GM19035 (cell line): ENCODE data around the gene PPP6R2.

ENCODE experiments used
- ATAC-seq: cut with Tn5 transposase; IDR thresholded peaks from one replicate; pipeline ENCODE4 v1.9.1; 2021; ENCODE audit not compliant: unreplicated experiment

The PPP6R2 gene

GRCh38 chr22:50443801-50444625, 100.9 kb downstream of the PPP6R2 start:
- ATAC-seq: no peak

- ATAC-seq: no peak
Observed at GRCh38 chr22:50444663-50445062, 101.5 kb downstream of the PPP6R2 start.

DNA sequence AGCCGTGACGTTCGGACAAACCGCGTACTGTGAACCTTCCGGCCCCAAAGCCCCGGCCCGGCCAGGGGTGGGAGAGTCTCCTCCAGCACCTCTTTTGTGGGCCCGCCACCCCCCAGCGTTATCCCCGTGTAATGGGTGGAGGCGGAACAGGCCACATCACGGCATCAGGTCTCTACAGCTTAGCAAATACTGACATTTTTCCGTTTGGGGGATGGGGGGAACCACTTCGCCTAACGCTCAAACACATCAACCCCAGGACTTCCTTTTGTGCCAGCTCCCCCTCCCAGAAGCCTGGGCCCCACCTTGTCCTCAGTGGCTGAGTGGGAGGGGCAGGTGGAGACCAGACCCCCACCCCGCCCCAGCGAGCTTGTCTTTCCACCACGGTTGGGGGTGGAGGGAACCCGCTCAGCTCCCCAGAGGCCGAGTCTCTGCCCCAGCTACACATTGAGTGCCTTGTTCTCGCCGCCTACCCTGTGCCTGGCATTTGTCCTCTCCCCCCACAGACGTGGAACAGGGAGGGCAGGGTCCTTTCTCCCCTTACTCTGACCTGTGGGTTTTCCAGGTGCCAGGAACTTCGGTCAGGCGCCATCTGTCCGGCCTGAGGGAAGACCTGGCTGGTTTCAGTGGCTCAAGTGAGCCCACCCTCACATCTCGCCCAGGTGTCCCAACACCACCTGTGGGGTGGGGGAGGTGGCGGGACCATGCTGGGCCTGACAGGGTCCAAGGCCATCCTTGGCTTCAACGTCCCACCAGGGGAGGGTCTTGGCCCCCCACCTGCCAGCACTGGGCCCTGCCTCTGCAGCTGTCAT, 102.1 kb downstream of the PPP6R2 start:
- ATAC-seq: no peak

GRCh38 chr22:50445880-50446707, 103.0 kb downstream of the PPP6R2 start:
- no peak for ATAC-seq

GRCh38 chr22:50446708-50447575, 103.8 kb downstream of the PPP6R2 start:
- ATAC-seq: no peak

DNA sequence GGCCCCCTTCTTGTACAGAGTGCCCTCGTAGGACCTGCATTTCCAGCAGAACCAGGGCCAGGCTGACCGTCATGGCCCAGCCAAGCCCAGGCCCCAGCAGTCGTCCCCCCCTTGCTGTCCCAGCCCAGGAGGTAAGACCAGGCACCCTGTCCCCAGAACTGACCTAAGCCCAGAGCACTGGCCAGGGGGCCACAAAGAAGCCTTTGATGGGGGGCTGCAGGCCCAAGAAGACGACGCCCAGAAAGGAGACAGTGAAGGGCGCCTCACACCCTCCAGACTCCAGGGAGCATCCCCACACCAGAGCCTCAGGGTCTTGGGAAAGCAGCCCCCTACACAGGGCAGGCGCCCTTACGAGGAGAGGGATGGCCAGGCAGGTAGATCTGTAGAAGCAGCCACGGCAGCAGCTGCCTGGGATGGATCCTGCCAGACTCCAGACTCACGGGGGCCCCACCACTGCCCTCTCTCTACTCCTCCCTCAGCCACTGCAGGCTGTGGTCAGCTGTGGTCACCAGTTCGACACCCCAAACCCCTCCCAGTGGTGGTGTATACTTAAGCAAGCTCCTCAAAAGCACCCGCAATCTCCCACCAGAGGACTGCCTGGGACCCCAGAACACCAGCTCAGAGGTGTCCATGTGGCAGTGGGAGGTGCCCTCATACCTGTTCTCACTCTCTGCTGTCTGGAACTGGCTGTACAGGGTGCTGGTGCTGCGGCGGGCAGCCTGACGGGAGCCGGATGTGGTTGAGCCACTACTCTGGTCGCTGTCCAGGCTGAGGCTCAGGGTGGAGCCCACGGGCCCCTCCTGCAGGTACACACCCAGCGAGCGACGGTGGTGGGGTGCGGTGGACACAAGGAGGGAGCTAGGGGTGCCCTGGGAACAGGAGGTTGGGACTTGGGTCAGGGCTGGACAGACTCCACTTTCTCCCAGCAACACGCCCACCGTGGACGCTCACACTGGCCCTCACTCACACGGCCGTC, 104.7 kb downstream of the PPP6R2 start:
- no peak for ATAC-seq

DNA sequence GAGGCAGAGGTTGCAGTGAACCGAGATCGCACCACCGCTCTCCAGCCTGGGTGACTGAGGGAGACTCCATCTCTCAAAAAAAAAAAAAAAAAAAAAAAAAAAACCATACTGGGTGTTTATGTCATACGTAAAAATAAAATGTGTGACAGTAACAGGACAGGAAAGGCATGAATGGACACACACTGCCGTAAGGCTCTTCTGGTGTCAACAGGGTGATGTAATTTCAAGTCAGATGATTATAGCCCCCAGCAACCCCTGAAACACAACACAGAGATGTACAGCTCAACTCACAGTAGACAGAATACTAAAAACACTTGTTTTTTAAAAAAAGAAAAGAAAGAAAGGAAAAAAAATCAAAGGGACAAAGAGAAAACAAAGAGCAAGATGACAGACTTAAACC, 109.5 kb downstream of the PPP6R2 start:
- no peak for ATAC-seq

- ATAC-seq: no peak
Observed at GRCh38 chr22:50454556-50455075, 111.5 kb downstream of the PPP6R2 start.

DNA sequence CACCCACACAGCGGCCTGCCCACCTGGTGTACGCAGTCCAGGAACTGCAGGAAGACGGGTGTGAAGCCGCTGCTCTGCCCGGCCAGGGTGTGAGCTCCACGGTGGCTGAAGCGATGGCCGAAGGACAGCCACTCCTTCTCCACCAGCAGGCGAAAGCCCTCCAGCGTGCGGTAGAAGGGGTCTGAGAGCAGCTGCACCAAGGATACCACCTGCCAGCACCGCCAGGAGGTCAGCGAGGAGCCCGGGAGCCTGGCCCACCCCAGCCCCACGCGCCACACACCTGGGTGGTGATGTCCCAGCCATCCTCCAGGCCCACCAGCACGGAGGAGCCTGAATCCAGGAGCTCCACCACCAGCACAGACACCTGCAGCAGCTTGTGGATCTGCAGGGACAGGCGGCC, 112.1 kb downstream of the PPP6R2 start:
- ATAC-seq: no peak

DNA sequence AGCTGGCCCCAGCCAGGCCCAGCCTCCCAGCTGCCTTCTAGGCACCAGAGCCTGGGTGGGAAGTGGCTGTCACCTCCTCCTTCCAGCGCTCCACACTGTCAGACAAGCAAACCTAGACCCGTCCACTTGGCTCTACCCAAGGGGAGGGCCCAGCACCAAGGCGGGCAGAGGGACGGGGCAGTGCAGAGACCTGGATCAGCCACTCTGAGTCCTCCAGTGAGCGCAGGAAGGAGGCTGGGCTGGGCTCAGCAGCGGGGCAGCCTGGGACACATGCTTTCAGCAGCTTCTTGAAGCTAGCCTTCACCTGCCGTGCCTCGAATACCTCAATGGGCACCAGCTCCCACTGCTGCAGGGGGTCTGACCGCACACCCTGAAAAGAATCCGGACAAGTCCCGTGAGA, 112.9 kb downstream of the PPP6R2 start:
- no peak for ATAC-seq

DNA sequence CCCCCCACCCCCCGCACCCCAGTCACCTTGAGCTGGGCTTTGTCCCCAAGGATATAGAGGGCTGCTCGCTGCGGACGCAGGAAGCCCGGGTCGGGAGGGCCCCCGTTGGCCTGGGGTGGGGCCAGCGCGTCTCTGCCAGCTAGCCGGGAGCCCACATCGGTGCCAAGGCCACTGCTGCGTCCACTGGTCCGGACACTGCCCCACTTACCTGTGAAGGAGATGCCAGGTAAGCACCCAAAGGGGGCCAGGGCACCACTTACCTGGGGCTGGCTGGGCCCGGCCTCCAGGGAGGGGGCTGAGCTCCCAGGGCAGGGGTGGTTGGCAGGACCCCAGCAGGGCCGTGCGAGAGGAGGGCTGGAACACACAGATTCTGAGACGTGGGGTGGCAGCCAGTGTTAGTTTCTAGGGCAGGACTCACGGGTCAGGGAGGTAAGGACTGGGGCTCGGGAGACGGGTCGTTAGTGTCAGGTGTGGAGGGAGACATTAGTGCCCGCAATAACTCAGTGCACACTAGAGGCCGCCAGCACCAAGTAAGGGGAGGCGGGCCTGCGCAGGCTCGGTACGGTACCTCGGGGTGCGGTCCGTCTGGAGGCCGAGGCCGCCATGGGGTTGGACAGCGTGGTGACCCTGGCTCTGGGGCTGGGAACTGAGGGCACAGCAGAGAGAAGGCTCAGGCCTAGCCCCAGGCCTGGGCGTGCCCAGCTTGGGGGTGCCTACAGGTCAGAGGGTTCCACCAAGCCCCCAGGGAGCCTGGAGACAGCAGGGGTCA, 113.5 kb downstream of the PPP6R2 start:
- ATAC-seq: no peak

- no peak for ATAC-seq
Observed at GRCh38 chr22:50459016-50459415, 115.9 kb downstream of the PPP6R2 start.

GRCh38 chr22:50459496-50460140, 116.5 kb downstream of the PPP6R2 start:
- ATAC-seq: no peak

DNA sequence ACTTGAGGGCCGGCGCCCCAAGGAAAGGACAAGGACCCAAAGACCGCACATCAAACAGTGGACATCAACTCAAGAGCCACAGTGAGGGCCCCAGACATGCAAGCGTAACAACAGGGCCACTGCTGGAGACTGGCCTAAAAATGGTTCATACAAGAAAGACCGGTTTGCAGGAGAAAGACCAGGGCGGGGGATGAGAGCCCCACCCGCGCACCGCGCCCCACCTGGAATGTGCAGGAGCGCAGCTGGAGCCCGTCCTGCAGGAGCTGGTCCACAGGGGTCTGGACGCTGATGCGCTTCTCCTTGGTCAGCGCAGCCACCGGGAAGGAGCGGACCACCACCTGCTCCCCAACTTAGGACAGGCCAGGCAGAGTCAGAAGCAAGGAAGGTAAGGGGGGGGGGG, 117.8 kb downstream of the PPP6R2 start:
- no peak for ATAC-seq

DNA sequence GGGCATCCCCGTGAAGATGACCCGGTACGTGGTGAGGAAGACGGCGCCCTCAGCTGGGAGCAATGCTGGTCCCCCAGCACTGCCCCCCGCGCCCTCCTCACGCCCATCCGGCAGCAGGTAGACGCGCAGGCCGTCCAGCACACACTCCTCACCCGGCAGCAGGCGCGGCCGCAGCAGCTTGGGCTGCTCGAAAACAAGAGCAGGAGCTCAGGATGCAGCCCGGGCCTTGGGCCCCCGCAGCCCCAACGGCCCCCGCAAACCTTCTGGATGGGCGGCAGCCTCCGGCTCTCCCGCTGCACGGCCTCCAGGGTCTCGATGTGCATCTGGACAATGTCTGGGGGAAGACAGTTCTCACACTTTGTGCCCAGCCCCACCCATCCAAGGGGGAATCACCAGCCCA, 118.4 kb downstream of the PPP6R2 start:
- ATAC-seq: no peak

- no peak for ATAC-seq
Observed at GRCh38 chr22:50461979-50462540, 118.9 kb downstream of the PPP6R2 start.

DNA sequence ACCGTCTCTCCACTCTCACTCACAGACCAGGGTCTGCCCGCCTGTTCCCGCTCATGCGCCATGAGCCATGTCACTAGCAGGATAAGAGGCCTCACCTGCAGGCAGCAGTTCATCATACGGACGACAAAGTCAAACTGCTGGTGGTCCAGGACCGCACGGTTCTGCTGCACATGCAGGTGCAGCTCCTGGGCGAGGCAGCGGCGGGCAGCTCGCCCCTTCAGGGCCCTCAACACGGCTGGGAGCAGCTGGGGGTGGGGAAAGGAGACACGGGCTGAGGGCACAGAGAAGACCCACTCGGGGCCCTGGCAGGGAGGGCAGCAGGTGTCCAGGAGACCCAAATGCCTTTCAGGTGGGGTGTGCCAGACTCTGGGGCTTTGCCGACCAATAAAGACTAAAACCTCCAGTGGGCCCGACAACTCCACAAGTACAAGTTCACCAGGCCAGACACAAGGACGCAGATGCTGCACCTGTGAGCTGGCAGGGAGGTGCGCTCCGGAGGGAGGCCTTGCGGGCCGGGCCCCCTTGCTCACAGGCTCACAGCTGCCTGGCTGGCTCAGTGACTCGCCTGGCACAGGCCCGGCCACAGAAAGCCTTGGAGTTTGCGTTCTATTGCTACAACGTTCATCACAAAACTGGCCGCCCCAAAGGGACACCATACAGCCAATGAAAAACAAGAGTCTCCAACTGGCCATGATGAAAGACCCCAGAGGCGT, 120.2 kb downstream of the PPP6R2 start:
- no peak for ATAC-seq
